Measurements from ENCODE around the gene ASAH2.
"Not testable (repeated sequence)": the region's sequence is repeated elsewhere in the genome, so short reads cannot be mapped to it uniquely, and the experiment has no call there.

The ASAH2 gene

GRCh38 chr10:50251394-50251793, at the start of gene ASAH2:
Gene ASAH2 (minus strand): TSS chr10:50251516. CDS start chr10:50248610, 2,906 bp downstream.
- no peak for DNase-seq (ENCODE audit: low read depth in 2 of 2)

GRCh38 chr10:50299948-50300669, 48.8 kb upstream of the ASAH2 start:
- no peak for DNase-seq (ENCODE audit: low read depth in 2 of 2)

- no peak for DNase-seq (ENCODE audit: low read depth in 2 of 2)
Observed at GRCh38 chr10:50295367-50295766, 44.1 kb upstream of the ASAH2 start.

DNA sequence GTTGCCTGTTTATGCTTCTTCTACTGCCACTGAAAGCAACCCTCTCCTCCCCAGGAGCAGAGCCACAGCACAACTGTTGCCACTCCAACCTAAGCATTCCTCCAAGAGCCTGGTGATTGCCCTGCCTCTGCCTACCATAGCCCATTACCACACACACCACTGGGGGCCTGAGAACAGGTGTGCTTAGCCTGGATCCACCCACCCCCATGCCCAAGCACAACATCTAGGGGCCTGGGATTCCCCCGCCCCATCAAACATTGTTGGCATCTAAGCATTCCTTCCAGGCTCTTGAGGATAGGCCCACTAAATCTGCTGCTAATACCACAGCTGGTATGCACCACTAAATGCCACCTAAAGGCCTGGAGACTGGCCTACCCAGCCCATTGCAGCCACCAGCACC, 43.3 kb upstream of the ASAH2 start:
- no peak for DNase-seq (ENCODE audit: low read depth in 2 of 2)

GRCh38 chr10:50293513-50294313, 42.4 kb upstream of the ASAH2 start:
- DNase-seq (ENCODE audit: low read depth in 2 of 2), result no peak

DNA sequence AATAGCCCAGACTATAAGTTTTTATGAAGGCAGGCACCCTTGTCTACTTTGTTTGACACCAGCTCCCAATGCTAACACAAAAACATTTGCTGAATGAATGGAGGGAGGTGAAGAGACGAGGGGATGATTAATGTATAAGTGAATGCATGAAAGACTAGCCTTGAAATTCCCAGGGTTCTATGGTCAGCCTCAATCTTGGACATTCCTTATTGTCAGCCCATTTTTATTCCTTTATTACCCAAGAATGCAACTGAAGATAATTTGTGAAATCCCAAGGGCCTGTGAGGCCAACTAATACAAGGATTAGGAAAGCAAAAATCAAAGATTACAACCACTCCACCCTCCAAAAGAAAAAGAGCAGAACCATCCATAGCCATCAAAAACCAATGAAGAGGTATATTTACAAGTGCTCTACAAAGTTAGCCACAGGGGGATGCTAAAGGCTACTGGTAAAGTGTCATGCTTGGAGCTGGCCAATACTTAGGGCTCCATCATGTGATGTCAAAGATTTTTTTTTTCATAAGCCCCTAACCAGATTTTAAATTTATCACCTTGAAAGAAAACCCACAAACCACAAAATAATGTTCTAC, 40.0 kb upstream of the ASAH2 start:
- DNase-seq (ENCODE audit: low read depth in 2 of 2), result no peak

DNA sequence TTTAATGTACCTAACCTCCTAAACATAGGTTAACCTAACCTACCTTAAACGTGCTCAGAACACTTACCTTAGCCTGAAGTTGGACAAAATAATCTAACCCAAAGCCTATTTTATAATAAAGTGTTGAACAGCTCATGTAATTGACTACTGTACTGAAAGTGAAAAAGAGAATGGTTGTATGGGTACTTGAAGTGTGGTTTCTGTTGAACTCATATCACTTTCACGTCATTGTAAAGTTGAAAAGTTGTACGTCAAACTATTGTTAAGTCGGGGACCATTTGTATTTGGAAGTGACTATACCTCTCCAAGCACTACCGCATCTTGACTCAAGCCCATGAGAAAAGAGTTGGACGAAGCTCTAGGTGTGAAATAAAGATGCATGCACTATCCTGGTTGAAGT, 37.9 kb upstream of the ASAH2 start:
- no peak for DNase-seq (ENCODE audit: low read depth in 2 of 2)

GRCh38 chr10:50286996-50287803, 35.9 kb upstream of the ASAH2 start:
- no peak for DNase-seq (ENCODE audit: low read depth in 2 of 2)

- DNase-seq (ENCODE audit: low read depth in 2 of 2), result no peak
Observed at GRCh38 chr10:50286517-50286916, 35.2 kb upstream of the ASAH2 start.

GRCh38 chr10:50281967-50282522, 30.7 kb upstream of the ASAH2 start:
- DNase-seq (ENCODE audit: low read depth in 2 of 2), result no peak

DNA sequence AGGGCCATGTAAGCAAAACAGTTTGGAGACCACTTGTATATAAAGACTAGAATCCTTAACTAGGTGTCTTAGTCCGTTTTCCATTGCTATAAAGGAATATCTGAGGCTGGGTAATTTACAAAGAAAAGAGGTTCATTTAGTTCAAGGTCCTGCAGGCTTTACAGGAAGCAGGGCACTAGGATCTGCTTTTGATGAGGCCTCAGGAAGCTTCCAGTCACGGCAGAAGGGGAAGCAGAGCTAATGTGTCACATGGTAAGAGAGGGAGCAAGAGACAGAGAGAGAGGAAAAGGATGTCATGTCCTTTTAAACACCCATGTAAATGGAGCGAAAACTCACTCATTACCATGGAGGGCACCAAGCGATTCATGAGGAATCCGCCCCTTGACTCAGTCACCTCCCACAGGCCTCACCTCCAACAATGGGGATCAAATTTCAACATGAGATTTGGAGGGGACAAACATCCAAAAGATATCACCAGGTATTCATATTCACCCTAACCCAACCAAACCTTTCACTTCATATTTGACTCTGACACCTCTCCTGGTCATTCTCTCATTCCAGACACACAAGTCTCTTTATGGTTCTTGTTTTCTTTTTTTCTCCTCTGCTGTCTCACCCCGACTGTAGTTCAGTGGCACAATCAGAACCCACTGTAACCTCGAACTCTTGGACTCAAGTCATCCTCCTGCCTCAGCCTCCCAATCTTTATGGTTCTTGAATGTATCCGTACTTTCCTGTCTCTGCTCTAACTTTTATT, 30.1 kb upstream of the ASAH2 start:
- no peak for DNase-seq (ENCODE audit: low read depth in 2 of 2)

DNA sequence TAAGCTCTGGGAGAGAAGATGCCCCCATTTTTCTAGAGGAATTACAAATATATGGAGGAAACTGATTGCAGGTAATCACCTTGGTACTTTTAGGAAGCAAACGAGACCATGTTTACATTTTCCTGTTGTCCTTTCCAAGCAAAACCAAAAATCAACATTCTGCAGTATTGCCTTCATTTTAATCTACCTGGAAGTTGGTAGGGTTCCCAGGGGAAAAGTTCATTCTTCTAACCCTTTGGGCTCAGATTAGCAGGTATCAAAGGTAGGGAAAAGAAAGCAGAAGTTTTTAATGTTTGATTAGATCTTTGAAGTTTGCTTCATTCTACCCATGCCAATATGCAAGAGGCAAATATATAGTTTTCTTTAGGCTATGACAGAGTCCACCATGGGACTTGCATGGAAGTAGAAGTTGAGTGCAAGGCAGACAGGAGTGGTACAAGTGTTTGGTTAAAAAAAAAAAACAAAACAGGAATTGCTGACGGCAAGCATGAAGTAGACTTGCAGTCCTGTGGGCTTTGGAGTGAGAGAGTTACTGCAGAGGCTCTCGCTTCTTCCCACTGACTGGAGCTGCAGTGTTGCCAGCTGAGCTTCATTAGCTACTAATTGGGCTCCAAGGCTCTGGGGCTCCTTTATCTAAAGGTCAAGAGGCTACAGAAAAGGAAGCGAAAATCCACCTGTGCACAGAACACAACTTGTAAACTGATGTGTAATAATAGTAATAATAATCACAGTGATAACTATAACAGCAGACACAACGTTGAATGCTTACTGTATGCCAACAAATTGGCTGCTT, 28.9 kb upstream of the ASAH2 start:
- no peak for DNase-seq (ENCODE audit: low read depth in 2 of 2)

DNA sequence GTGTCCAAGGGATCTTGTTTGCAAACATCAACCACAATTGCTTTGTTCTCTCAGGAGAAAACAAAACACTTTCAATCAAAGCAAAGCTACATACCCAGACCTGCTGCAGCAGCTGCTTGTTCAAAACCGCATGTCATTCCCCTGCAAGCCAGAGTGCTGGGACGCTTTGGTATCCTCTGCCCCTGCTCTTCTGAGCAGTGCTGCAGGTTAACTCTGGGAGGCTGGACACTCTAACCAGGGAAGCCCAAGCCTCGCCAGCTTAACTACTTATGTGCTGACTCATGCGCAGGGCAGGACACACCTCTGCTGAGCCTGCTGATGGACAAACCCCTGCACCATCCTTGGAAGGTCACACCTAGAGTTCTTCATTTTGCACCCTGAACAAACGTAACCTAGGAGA, 28.2 kb upstream of the ASAH2 start:
- DNase-seq (ENCODE audit: low read depth in 2 of 2), result no peak

GRCh38 chr10:50275650-50276235, 24.4 kb upstream of the ASAH2 start:
- DNase-seq (ENCODE audit: low read depth in 2 of 2), result no peak

DNA sequence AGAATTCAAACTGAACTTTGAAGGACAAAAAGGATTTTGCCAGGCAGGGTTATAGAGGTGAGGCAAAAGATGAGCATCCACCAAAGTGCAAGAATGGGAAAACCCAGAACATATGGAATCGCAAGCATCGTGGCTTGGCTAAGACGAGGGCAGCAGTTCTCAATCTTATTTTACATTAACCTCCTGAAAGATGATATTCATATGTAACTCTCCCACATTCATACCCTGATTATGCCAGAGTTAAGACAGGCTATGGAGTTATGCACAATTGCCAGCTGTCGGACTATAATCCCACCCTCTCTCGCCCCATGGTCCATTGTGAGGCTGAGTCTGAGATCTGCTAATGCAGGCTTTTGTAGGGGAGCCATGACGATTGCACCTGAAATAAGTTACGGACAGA, 21.2 kb upstream of the ASAH2 start:
- no peak for DNase-seq (ENCODE audit: low read depth in 2 of 2)

- no peak for DNase-seq (ENCODE audit: low read depth in 2 of 2)
Observed at GRCh38 chr10:50271564-50272250, 20.4 kb upstream of the ASAH2 start.

DNA sequence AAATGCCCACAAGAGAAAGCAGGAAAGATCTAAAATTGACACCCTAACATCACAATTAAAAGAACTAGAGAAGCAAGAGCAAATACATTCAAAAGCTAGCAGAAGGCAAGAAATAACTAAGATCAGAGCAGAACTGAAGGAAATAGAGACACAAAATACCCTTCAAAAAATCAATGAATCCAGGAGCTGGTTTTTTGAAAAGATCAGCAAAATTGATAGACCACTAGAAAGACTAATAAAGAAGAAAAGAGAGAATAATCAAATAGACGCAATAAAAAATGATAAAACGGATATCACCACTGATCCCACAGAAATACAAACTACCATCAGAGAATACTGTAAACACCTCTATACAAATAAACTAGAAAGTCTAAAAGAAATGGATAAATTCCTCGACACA, 16.6 kb upstream of the ASAH2 start:
- DNase-seq (ENCODE audit: low read depth in 2 of 2), result not testable (repeated sequence)

DNA sequence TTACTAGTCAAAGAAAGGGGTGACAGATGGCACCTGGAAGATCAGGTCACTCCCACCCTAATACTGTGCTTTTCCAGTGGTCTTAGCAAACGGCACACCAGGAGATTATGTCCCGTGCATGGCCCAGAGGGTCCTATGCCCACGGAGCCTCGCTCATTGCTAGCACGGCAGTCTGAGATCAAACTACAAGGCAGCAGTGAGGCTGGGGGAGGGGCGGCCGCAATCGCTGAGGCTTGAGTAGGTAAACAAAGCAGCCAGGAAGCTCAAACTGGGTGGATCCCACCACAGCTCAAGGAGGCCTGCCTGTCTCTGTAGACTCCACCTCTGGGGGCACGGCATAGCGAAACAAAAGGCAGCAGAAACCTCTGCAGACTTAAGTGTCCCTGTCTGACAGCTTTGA, 11.3 kb upstream of the ASAH2 start:
- DNase-seq (ENCODE audit: low read depth in 2 of 2), result not testable (repeated sequence)

DNA sequence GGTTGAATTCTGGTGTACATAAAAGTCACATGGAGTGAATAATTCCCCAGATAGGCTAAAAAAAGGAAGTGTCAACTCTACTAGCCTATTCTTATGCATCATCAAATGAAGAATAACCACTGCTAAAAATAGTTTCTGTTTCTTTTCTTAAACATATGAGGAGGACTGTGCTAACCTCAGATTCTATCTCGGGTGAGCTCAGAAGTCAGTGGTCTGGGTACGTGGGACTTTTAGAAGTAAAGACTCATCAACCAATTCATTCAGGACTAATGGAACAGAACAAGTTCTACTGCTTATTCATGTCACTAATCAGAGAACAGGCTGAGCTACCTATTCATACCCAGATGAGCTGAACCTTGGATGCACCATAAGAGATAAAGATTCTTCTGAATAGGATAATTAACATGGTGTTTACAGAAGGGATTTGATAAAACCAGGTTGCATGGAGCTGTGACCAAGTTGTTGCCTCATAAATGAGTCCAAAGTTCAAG, 9.5 kb upstream of the ASAH2 start:
- DNase-seq (ENCODE audit: low read depth in 2 of 2), result no peak
